Esophagus squamous epithelium (tissue), 4 donors: Measurements from ENCODE around the gene ZBED1.

Experiments used
- CTCF ChIP-seq, 6 experiments: fragments of 450-650 bp in 4 of 6; fragments of 200-600 bp in 2 of 6; sonication (generic) in 2 of 6; IDR thresholded peaks; one replicate each; pipeline ENCODE4 v1.5.1; 2016 to 2019; ENCODE audit warnings: antibody characterized with exemption in 6 of 6, mild to moderate bottlenecking in 4 of 6, moderate library complexity in 4 of 6
- POLR2A ChIP-seq, 4 donors: fragments of 450-650 bp; IDR thresholded peaks; one replicate each; pipeline ENCODE4 v1.6.1; 2017; ENCODE audit warnings: antibody characterized with exemption in 4 of 4, mild to moderate bottlenecking in 4 of 4, moderate library complexity in 3 of 4

GRCh38 chrX:2451501-2452316 is 49.1 kb downstream of the ZBED1 start:
- TF ChIP-seq CTCF (IDR thresholded peaks at IDR 0.05), result no peak
- no peak for TF ChIP-seq POLR2A (IDR thresholded peaks at IDR 0.05)
